ENCODE data around the gene ZNF197.
A peak's percentile ranks its signal among the peaks of the same experiment; 100 is the strongest.

The ZNF197 gene

DNA sequence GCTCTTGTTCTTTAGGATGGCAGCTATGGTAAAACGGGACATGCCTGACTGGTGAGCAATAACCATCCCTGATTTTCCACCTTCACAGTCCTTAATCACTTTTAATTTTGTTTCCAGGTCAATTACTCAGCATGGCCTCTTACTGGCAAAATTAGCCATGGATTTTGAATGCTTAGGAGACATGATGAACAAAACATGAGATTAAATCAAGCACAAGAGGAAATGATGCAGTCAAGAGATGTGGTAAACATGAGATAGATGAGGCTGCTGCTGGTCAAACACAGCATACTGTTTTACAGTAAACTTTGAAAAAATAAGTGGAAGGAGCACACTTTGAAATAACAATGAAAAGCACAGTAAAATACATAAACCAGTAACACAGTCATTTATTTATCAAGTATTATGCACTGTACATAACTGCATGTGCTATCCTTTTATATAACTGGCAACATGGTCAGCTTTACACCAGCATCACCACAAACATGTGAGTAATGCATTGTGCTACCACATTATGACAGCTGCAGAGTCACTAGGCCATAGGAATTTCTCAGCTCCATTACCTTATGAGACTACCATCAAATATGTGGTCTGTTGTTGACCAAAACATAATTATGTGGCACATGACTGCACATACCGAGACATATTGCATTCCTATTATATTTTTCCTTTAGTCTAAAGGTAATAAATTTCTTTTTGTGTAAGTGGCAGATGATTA, 57.5 kb downstream of the ZNF197 start:
- Histone ChIP-seq H3K27me3 (replicated peaks; ENCODE audit: control insufficient read depth, insufficient read depth, low read length, poor library complexity, severe bottlenecking) (no peaks in the 10 kb centered on the region), H3K9me3 (ENCODE audit: control insufficient read depth, low read length) (peaks cover 6% of the 10 kb centered on the region), H3K36me3 (ENCODE audit: control insufficient read depth, insufficient read depth, low read length) (no peaks in the 10 kb centered on the region), H3K4me3 (ENCODE audit: insufficient read depth, low read depth, low read length, poor library complexity, severe bottlenecking) (no peak overlapping the region), H3K4me1 (ENCODE audit: control insufficient read depth, insufficient read depth, low read length, poor library complexity, severe bottlenecking) (no peaks in the 10 kb centered on the region), H3K27ac (ENCODE audit: insufficient read depth, low read length, poor library complexity, severe bottlenecking) (no peak overlapping the region)
- no peak for DNase-seq

DNA sequence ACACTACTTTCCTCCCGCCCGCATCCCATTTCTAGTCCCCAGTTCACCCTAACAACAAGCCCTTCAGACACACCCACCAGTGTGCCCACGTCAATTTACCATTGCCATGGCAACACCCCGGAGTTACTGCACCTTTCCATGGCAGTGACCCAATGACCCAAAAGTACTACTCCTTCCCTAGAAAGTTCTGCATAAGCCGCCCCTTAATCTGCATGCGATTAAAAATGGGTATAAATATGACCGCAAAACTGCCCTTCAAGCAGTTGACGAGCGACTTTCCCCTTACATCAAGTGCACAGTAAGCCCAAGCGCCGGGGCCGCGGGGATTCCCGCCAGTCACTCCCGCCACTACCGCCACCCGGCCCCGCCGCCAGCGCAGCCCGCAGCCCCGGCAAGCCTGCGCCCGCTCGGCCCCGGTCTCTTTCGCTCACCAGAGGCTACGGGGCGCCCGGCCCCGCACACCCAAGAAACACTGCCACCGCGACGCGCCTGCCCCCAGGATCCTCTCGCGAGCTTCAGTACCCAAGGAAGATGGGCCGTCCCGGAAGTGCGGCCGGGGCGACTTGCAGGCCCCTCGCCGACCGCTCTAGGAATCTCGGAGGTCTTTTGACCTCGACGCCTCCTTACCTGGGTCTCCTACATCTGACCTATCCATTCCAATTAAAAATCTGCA, 60.4 kb downstream of the ZNF197 start:
- Histone ChIP-seq H3K36me3 (ENCODE audit: control insufficient read depth, insufficient read depth, low read length) (no peaks in the 10 kb centered on the region), H3K4me3 (ENCODE audit: insufficient read depth, low read depth, low read length, poor library complexity, severe bottlenecking) (peak overlapping the region; percentile 66), H3K27me3 (replicated peaks; ENCODE audit: control insufficient read depth, insufficient read depth, low read length, poor library complexity, severe bottlenecking) (peaks cover 2% of the 10 kb centered on the region), H3K27ac (ENCODE audit: insufficient read depth, low read length, poor library complexity, severe bottlenecking) (no peak overlapping the region), H3K9me3 (ENCODE audit: control insufficient read depth, low read length) (peaks cover 6% of the 10 kb centered on the region), H3K4me1 (ENCODE audit: control insufficient read depth, insufficient read depth, low read length, poor library complexity, severe bottlenecking) (no peaks in the 10 kb centered on the region)
- peak in 1 of 3 donors; percentile 2 for DNase-seq

DNA sequence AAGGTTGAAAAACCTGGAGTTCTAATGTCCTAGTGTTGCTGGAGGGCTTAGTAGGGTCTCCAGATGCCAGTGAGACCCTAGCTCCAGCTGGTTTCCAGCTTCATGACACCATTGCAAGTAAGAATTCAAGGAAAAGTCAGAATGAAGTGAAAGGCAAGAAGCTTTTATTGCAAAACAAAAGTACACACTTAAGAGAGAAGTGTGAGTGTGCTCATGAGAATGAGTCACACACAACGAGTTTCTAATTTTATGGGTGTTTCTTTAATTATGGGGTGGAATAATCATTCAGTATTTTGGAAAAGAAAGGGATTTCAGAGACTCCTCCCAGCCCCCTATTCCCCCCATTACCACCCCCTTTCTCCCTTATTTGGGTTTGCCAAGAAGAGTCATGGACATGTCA, 63.1 kb downstream of the ZNF197 start:
- H3K27ac ChIP-seq (ENCODE audit: insufficient read depth, low read length, poor library complexity, severe bottlenecking), result no peak overlapping the region
- H3K36me3 ChIP-seq (ENCODE audit: control insufficient read depth, insufficient read depth, low read length), result no peaks in the 10 kb centered on the region
- DNase-seq, result no peak
- peaks cover 2% of the 10 kb centered on the region for H3K27me3 ChIP-seq (replicated peaks; ENCODE audit: control insufficient read depth, insufficient read depth, low read length, poor library complexity, severe bottlenecking)
- peaks cover 6% of the 10 kb centered on the region for H3K9me3 ChIP-seq (ENCODE audit: control insufficient read depth, low read length)
- no peaks in the 10 kb centered on the region for H3K4me1 ChIP-seq (ENCODE audit: control insufficient read depth, insufficient read depth, low read length, poor library complexity, severe bottlenecking)
- H3K4me3 ChIP-seq (ENCODE audit: insufficient read depth, low read depth, low read length, poor library complexity, severe bottlenecking), result no peak overlapping the region

Data from effector memory CD4-positive, alpha-beta T cell (primary cell).